NCI-H1105 (cell line): ENCODE results near the gene RHBDF2.

Source experiments
- DNase-seq: peaks from one replicate; lab custom pipeline; 2025; lab: John Stamatoyannopoulos, UW

The RHBDF2 gene

GRCh38 chr17:76479515-76480060 lies 21.6 kb downstream of the RHBDF2 start:
- no peak for DNase-seq

GRCh38 chr17:76478730-76479514 lies 22.3 kb downstream of the RHBDF2 start:
- DNase-seq, result no peak

- no peak for DNase-seq
Measured at GRCh38 chr17:76478097-76478496, 23.1 kb downstream of the RHBDF2 start.

GRCh38 chr17:76477576-76477975 lies 23.6 kb downstream of the RHBDF2 start:
- no peak for DNase-seq

- DNase-seq, result no peak
Measured at GRCh38 chr17:76476736-76477135, 24.5 kb downstream of the RHBDF2 start.

GRCh38 chr17:76475302-76475701 lies 25.9 kb downstream of the RHBDF2 start:
- no peak for DNase-seq

- DNase-seq, result no peak
Measured at GRCh38 chr17:76474894-76475293, 26.3 kb downstream of the RHBDF2 start.

- no peak for DNase-seq
Measured at GRCh38 chr17:76474238-76474637, 27.0 kb downstream of the RHBDF2 start.

GRCh38 chr17:76473541-76473985 lies 27.7 kb downstream of the RHBDF2 start:
- no peak for DNase-seq

- DNase-seq, result no peak
Measured at GRCh38 chr17:76472726-76473125, 28.5 kb downstream of the RHBDF2 start.

- DNase-seq, result no peak
Measured at GRCh38 chr17:76472258-76472645, 29.0 kb downstream of the RHBDF2 start.

- no peak for DNase-seq
Measured at GRCh38 chr17:76471498-76472257, 29.5 kb downstream of the RHBDF2 start.

GRCh38 chr17:76469991-76470739 lies 31.1 kb downstream of the RHBDF2 start:
- no peak for DNase-seq

GRCh38 chr17:76469076-76469990 lies 31.9 kb downstream of the RHBDF2 start:
- DNase-seq, result no peak

- DNase-seq, result no peak
Measured at GRCh38 chr17:76468634-76469010, 32.6 kb downstream of the RHBDF2 start.

- no peak for DNase-seq
Measured at GRCh38 chr17:76467809-76468633, 33.2 kb downstream of the RHBDF2 start.

GRCh38 chr17:76467366-76467765 lies 33.9 kb downstream of the RHBDF2 start, which contains the start of gene AANAT:
Gene AANAT (plus strand): TSS chr17:76467603. CDS start chr17:76468747, 1,144 bp downstream.
- no peak for DNase-seq

- no peak for DNase-seq
Measured at GRCh38 chr17:76466775-76467130, 34.5 kb downstream of the RHBDF2 start.

- DNase-seq, result no peak
Measured at GRCh38 chr17:76462556-76463290, 38.5 kb downstream of the RHBDF2 start.
